ENCODE results near the gene PTTG2.

DNA sequence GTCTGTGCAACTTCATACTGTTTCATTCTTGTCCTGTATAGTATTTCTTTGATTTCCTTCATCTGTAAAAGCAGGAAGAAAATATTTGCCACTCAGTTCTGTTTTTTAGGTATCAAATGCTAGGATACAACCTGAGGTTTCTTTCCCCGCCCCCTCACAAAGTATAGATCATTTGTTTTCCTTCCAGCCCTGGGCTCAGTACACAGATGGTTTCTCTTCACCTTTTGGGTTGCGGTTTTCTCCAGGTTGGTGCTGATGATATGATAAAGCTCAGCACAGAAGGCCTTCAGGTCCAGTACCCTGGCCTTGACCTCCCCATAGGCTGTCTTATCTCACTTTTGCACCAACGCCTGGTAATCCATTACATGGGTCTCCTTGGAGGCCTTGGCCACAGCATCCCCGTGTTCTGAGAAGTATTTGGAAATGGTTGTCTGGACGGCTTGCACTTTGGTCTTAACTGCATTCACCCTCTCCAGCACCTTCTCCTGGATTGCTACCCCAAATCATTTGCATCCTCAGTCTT is 35.2 kb downstream of the PTTG2 start:
- TF ChIP-seq, protein P1, sequence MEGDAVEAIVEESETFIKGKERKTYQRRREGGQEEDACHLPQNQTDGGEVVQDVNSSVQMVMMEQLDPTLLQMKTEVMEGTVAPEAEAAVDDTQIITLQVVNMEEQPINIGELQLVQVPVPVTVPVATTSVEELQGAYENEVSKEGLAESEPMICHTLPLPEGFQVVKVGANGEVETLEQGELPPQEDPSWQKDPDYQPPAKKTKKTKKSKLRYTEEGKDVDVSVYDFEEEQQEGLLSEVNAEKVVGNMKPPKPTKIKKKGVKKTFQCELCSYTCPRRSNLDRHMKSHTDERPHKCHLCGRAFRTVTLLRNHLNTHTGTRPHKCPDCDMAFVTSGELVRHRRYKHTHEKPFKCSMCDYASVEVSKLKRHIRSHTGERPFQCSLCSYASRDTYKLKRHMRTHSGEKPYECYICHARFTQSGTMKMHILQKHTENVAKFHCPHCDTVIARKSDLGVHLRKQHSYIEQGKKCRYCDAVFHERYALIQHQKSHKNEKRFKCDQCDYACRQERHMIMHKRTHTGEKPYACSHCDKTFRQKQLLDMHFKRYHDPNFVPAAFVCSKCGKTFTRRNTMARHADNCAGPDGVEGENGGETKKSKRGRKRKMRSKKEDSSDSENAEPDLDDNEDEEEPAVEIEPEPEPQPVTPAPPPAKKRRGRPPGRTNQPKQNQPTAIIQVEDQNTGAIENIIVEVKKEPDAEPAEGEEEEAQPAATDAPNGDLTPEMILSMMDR (conservative IDR thresholded peaks at IDR 0.05; ENCODE audit: low read depth in 2 of 2), result no peak
- TF ChIP-seq POLR2AphosphoS5 (IDR thresholded peaks at IDR 0.05; ENCODE audit: low read depth) (no peak), EZH2 (IDR thresholded peaks at IDR 0.05; ENCODE audit: low read depth, unreplicated experiment) (no peak), CREB1 (CRISPR knock-in tag; IDR thresholded peaks at IDR 0.05; ENCODE audit: low read depth) (no peak), ZNF114 (CRISPR knock-in tag; IDR thresholded peaks at IDR 0.05) (no peak), EZH2phosphoT487 (IDR thresholded peaks at IDR 0.05; ENCODE audit: unreplicated experiment) (no peak)
